HUES48 (cell line): ENCODE data around the gene RIIAD1.

Source experiments
- H3K27ac ChIP-seq: one replicate; pipeline ENCODE4 v1.7.0; 2013; ENCODE audit warnings: low read depth, low read length, inconsistent platforms
- H3K27me3 ChIP-seq: 2 replicates; pipeline ENCODE4 v1.6.1; 2013; ENCODE audit warnings: mild to moderate bottlenecking, low read length; ENCODE audit not compliant: control insufficient read depth, insufficient read depth
- H3K36me3 ChIP-seq: 2 replicates; pipeline ENCODE4 v1.6.1; 2013; ENCODE audit warnings: low read length; ENCODE audit not compliant: control insufficient read depth, insufficient read depth
- H3K4me1 ChIP-seq: 2 replicates; pipeline ENCODE4 v1.6.1; 2013; ENCODE audit warnings: mild to moderate bottlenecking, low read length; ENCODE audit not compliant: control insufficient read depth, insufficient read depth
- H3K4me3 ChIP-seq: 2 replicates; pipeline ENCODE4 v1.5.1; 2013; ENCODE audit warnings: mild to moderate bottlenecking, low read depth, low read length
- H3K9ac ChIP-seq: 2 replicates; pipeline ENCODE4 v1.6.1; 2013; ENCODE audit warnings: mild to moderate bottlenecking, low read depth, low read length, moderate library complexity
- H3K9me3 ChIP-seq: 2 replicates; pipeline ENCODE4 v1.6.1; 2013; ENCODE audit warnings: low read length; ENCODE audit not compliant: control insufficient read depth, insufficient read depth

RIIAD1 gene

DNA sequence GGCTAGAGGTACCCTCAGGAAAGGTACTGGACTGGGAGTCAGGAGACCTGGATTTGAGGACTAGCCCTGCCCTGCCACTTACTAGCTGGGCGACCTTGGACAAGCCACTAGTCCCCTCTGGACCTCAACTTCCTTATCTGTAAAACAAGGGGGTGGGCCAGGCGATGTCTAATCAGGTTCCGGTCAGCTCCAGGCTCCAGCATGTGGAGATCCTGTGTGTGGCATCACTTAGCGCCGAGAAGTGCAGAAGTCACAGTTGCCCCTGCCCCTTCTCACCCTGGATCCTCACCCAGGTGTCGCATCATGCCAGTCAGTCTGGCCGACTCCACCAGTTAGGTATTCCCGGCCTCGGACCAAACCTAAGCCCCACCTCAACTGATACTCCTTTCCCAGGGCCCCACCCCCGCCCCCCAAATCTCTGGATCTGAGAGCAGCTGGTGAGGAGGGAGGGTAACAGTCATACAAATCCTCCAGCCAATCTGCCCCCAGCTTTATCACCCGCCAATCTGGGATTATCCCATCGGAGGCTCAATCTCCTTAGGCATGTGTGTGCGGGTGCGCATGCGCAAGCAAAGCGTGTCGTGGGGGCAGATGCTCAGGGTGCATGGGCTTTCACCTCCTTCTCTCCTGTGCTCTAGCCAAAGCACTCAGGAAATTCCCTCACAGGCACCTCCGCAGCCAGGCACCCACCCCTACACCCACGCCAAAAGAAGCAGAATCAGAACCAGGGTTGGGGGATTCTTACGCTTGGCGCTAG is 10.1 kb upstream of the RIIAD1 start:
- H3K9me3 ChIP-seq: no peaks in the 10 kb centered on the region
- H3K4me1 ChIP-seq: no peaks in the 10 kb centered on the region
- H3K4me3 ChIP-seq: no peak overlapping the region
- no peaks in the 10 kb centered on the region for H3K27me3 ChIP-seq
- no peaks in the 10 kb centered on the region for H3K36me3 ChIP-seq
- H3K9ac ChIP-seq: no peak overlapping the region
- H3K27ac ChIP-seq: no peak overlapping the region

DNA sequence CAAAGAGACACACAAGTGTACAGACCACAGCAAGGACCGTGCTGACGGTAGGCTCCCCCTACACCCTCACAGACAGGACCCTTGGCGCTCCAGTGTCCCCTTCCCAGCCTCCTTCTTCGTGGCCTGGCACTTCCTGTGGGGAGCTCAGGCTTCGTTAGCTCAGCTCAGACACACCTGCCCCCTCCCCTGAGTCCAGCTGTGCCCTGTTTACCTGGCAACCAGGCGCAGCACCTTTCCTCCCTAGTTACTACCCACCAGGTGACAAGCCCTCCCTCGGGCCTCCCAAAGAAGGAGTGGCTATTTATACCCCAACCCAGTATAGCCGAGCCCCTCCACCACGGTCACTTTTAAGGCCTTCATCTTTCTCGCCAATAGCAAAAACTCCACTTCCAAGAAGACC is 9.4 kb upstream of the RIIAD1 start:
- Histone ChIP-seq H3K9me3 (no peaks in the 10 kb centered on the region), H3K4me1 (0 out of 2 replicates have a peak, but pooled peaks cover under 1% of the 10 kb centered on the region), H3K27ac (no peak overlapping the region), H3K27me3 (no peaks in the 10 kb centered on the region), H3K9ac (no peak overlapping the region), H3K36me3 (no peaks in the 10 kb centered on the region), H3K4me3 (no peak overlapping the region)

DNA sequence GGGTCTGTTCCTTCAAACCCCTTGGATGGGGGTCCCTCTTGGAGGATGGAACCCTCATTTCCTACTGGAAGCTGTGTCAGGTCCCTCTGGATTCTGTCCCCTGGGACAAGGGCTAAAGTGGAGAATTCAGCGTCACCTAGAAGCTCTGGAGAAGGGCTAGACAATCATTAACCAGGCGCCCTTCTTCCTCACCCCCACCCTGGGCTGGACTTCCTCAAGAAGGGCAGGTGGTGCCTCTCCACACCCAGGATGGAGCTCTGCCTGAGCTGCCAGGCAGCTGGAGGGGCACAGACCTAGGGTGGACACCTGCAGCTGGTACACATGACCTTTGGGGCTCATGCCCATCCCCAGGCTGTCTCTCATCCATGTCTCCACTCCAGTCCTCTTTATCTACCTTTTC is 8.3 kb upstream of the RIIAD1 start:
- H3K27ac ChIP-seq: no peak overlapping the region

DNA sequence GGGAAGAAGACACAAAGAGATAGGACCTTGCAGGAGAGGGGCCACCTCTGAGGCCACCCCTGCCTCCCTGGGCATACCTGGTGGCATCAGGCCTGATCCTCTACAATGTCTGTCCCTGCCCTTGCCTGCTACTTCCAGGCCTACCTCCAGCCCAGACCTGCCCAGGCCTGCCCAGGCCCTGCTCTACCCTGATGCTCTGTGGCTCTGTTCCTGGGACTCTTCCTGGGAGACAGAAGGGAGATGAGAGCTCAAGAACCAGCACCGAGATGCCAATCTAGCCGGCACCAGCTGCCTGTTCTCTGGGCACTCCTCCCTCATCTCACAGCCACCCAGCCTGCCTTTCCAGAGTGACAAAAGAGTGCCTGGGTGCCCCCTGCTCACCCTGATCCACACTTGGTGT is 7.4 kb upstream of the RIIAD1 start:
- no peaks in the 10 kb centered on the region for H3K36me3 ChIP-seq
- H3K4me3 ChIP-seq: no peak overlapping the region
- H3K4me1 ChIP-seq: 0 out of 2 replicates have a peak, but pooled peaks cover 7% of the 10 kb centered on the region
- H3K9me3 ChIP-seq: no peaks in the 10 kb centered on the region
- H3K27ac ChIP-seq: no peak overlapping the region
- no peak overlapping the region for H3K9ac ChIP-seq
- H3K27me3 ChIP-seq: peaks cover 18% of the 10 kb centered on the region

More for the DNA sequence above, 8.3 kb upstream of the RIIAD1 start:
- Histone ChIP-seq H3K9me3 (no peaks in the 10 kb centered on the region), H3K9ac (no peak overlapping the region), H3K27me3 (peaks cover 9% of the 10 kb centered on the region), H3K4me1 (0 out of 2 replicates have a peak, but pooled peaks cover 7% of the 10 kb centered on the region), H3K36me3 (no peaks in the 10 kb centered on the region), H3K4me3 (no peak overlapping the region)

DNA sequence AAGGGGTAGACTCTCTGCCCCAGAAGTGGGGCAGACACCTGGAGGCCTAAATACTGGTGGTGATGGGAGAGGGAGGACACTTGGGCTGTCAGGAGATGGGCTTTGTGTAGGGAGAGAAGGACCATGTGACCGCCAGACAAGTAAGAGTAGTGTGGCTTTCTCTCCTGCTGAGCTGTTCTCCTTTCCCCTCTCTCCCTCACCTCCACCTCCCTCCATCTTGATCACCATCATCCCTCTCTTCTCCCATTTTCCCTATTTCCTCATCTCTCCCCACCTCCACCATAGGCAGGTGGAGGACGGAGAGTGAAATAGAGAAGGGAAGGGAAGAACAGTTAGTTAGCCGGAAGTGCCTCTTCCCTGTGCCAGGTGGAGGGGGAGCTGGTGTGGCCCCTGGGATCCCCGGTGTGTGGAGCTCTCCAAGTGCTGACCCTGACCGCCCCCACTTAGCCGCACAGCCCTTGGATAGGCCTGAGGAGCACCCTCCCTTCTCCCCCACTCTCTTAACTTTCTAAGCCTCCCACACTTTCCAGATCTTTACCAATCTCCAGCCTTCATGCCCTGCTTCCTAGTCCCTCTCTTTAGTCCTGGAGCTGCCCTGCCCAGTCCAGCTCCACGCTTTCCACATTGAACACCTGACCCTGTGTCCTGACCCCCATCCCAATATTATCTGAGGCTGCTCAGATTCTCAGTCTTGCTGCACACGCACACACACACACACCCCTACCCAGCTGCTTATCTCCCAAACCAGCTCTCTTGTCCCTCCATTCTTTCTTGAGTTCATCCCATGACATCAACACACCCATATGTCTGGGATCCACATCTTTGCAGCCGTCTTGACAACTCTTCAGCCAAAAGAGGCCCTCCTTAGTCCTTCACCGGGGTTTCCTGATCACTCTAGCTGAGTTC is 6.2 kb upstream of the RIIAD1 start:
- Histone ChIP-seq H3K27me3 (peaks cover 30% of the 10 kb centered on the region), H3K27ac (no peak overlapping the region)

DNA sequence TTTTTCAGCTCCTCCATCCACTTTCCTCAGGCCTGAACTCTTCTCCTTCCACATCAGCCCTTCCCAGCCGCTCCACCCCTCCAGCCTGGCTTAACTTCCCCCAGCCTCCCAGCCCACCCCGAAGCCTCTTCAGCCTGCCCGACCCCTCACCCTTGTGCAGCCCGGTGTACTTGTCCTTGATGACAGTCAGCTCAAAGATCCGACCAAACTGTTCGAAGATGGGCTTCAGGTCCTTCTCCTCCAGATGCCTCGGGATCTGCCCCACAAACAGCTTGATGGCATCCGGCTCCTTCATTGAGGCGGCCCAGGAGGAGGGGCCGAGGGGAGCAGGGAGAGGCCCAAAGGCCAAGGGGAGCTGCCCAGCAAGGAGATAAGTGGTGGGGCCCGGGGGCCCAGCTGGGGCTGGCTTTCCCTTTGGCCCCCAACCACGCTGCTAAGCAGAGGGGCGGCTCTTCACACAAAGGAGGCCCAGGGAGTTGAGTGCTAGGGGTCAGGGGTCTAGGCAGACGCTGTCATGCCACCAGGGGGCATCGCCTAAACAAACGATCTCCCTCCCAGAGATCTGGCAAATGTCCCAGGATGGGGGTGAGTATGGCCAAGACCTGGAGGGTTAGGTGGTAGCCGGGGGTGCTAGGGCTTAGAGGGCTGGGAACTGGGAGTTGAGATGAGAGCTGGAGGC is 5.5 kb upstream of the RIIAD1 start:
- H3K4me1 ChIP-seq: peaks cover 13% of the 10 kb centered on the region; the same call in 1 of the 2 replicates
- H3K27ac ChIP-seq: no peak overlapping the region
- no peak overlapping the region for H3K9ac ChIP-seq
- H3K36me3 ChIP-seq: no peaks in the 10 kb centered on the region
- peaks cover 38% of the 10 kb centered on the region for H3K27me3 ChIP-seq
- peak overlapping the region; percentile 66 for H3K4me3 ChIP-seq
- no peaks in the 10 kb centered on the region for H3K9me3 ChIP-seq

More for the DNA sequence above, 6.2 kb upstream of the RIIAD1 start:
- Histone ChIP-seq H3K36me3 (no peaks in the 10 kb centered on the region), H3K9me3 (no peaks in the 10 kb centered on the region), H3K4me1 (0 out of 2 replicates have a peak, but pooled peaks cover 7% of the 10 kb centered on the region), H3K9ac (no peak overlapping the region), H3K4me3 (no peak overlapping the region)

DNA sequence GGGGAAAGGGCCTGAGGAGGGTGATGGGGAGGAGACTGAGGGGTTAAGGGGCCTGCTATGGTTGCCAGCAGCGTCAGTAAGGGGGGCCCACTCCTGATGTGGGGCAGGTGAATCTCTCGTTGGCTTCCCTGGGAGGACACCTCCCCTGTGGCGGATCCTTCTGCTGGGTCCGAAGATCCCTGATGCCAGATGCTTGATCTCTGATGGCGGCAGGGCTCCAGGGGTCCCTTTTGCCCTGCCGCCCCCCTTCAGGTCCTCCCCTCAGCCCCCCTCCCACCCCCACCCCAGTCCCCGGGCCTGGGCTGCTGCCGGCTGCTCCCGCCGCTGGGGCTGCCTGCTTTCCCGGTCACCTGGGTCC is 4.9 kb upstream of the RIIAD1 start:
- Histone ChIP-seq H3K9ac (no peak overlapping the region), H3K27me3 (peaks cover 40% of the 10 kb centered on the region), H3K9me3 (no peaks in the 10 kb centered on the region), H3K4me3 (peak overlapping the region; percentile 66), H3K27ac (no peak overlapping the region), H3K4me1 (peaks cover 15% of the 10 kb centered on the region; the same call in 1 of the 2 replicates), H3K36me3 (no peaks in the 10 kb centered on the region)

DNA sequence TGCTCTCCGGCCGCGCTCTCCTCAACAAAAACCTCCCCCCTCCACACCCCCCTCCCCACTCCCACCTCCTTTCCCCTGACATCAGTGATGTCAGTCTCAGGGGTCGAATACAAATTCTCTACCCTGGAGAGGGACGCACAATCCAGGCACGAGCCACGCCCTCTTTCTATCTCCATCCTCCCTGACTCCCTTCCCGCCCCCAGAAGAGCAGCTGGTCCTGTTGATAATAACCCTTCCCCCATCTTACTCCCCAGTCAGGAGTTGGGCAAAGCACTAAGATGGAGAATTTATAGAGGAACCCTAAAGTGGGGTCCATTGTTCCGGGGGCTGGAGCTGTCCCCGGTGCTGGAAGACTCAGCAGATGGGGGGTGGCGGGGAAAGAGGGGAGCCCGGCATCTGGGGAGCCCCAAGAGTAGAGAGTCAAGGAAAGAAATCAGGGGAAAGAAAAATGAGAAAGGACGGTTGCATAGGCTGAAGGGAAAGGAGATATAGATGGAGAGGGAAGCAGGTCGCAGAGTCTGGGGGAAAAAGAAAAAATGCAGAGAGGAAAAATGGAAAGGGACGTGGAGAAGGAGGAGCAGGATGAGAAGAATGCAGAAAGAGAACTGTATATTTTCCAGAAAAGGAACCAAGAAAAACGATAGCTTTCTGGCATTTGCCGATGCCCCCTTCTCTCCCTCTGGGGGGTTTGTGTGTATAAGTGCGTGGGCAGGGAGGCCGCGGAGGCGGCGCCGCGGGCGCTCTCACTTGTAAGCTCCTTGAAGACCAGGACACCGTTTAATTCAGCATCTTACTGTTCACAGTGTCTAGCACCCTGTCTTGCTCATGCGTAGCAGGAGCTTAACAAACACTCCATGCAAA is 4.3 kb upstream of the RIIAD1 start, which contains the start of gene CELF3:
CELF3 (minus strand) TSS at position 33 of the 861 bp plus-strand sequence. CDS start 783 bp downstream, outside the sequence.
- Histone ChIP-seq H3K4me3 (peak within 1 kb of the TSS; percentile 66), H3K9ac (0 out of 2 replicates have a peak within 1 kb of the TSS, but pooled peaks have one; percentile 43), H3K27ac (peak within 1 kb of the TSS; percentile 92), H3K4me1 (peaks cover 15% of the 10 kb centered on the region; the same call in 1 of the 2 replicates), H3K27me3 (peaks cover 46% of the 10 kb centered on the region), H3K9me3 (no peaks in the 10 kb centered on the region), H3K36me3 (no peaks in the 10 kb centered on the region)

DNA sequence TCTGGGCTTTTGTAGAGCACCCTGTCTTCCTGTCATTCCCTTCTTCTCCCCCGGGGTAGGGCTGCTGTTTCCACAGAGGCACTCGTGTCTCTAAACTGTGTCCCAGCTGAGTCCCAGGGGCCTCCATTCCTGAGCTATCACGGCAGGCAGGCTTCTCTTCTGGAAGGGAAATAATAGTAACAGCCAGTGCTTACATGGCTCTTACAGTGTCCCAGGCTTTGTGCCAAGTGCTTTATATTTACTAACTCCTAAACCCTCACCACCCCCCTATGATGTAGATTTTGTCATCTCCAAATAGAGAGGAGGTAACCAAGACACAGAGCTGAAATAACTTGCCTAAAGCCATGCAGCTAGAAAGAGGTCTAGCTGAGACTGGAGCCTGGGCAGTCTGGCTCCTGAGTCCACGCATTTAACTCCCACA is 3.3 kb upstream of the RIIAD1 start:
- peaks cover 56% of the 10 kb centered on the region for H3K27me3 ChIP-seq
- H3K27ac ChIP-seq: no peak overlapping the region
- no peaks in the 10 kb centered on the region for H3K36me3 ChIP-seq
- H3K4me3 ChIP-seq: no peak overlapping the region
- H3K9ac ChIP-seq: no peak overlapping the region
- peaks cover 15% of the 10 kb centered on the region; the same call in 1 of the 2 replicates for H3K4me1 ChIP-seq
- no peaks in the 10 kb centered on the region for H3K9me3 ChIP-seq

DNA sequence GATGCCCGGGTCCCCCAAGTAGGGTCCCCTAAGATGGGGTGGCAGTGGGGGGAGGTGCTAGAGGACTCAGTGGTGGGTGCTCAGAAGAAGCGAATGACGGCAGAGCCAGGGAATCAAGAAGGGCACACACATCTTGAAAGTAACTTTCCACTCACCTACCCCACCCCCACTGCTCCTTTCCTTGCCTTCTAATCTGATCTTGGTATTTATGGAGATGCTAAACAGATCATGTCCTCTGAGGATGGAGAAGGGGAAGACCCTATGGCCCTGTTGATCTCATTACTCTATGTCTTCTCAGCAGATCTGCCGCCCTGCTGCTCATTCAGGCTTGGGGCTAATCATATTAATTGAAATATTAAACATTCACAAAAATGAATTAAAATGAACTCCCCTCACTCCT is 2.7 kb upstream of the RIIAD1 start:
- H3K27me3 ChIP-seq: peaks cover 62% of the 10 kb centered on the region
- H3K27ac ChIP-seq: no peak overlapping the region
- H3K36me3 ChIP-seq: no peaks in the 10 kb centered on the region
- no peaks in the 10 kb centered on the region for H3K9me3 ChIP-seq
- H3K4me1 ChIP-seq: peaks cover 15% of the 10 kb centered on the region; the same call in 1 of the 2 replicates
- H3K4me3 ChIP-seq: no peak overlapping the region
- H3K9ac ChIP-seq: no peak overlapping the region
